ENCODE data around the gene MYL9. TPM values are rescaled to one million over a fixed set of nuclear protein-coding genes. Genes with fewer than 3 reads are reported as not detected.

The MYL9 gene
- total and polyA plus RNA-seq, 9 donors = 69.5 to 1,408 (median 681) TPM

GRCh38 chr20:36523341-36523740, 18.0 kb upstream of the MYL9 start:
- Histone ChIP-seq H3K4me1 (ENCODE audit: insufficient read depth) (peaks cover 11% of the 10 kb centered on the region), H3K9me3 (no peaks in the 10 kb centered on the region), H3K36me3 (no peaks in the 10 kb centered on the region), H3K27me3 (no peaks in the 10 kb centered on the region), H3K27ac (no peak overlapping the region), H3K4me3 (no peak overlapping the region)
- TF ChIP-seq POLR2A (IDR thresholded peaks at IDR 0.05) = no peak
- no peak for TF ChIP-seq EP300 (IDR thresholded peaks at IDR 0.05)
- TF ChIP-seq, protein P1, sequence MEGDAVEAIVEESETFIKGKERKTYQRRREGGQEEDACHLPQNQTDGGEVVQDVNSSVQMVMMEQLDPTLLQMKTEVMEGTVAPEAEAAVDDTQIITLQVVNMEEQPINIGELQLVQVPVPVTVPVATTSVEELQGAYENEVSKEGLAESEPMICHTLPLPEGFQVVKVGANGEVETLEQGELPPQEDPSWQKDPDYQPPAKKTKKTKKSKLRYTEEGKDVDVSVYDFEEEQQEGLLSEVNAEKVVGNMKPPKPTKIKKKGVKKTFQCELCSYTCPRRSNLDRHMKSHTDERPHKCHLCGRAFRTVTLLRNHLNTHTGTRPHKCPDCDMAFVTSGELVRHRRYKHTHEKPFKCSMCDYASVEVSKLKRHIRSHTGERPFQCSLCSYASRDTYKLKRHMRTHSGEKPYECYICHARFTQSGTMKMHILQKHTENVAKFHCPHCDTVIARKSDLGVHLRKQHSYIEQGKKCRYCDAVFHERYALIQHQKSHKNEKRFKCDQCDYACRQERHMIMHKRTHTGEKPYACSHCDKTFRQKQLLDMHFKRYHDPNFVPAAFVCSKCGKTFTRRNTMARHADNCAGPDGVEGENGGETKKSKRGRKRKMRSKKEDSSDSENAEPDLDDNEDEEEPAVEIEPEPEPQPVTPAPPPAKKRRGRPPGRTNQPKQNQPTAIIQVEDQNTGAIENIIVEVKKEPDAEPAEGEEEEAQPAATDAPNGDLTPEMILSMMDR (IDR thresholded peaks at IDR 0.05) = no peak
- WGBS, 3 donors = 75 to 89% (median 81%) methylated on average over 3 of the region's 3 CpGs
- DNase-seq = no peak
- intact Hi-C loops (cut with DNase I) = no loop called here

- Histone ChIP-seq H3K27ac (peak overlapping the region; percentile 66 to 84), H3K4me3 (no peak overlapping the region), H3K4me1 (ENCODE audit: insufficient read depth) (peaks cover 6% of the 10 kb centered on the region), H3K27me3 (no peaks in the 10 kb centered on the region), H3K9me3 (no peaks in the 10 kb centered on the region), H3K36me3 (no peaks in the 10 kb centered on the region)
- WGBS, 3 donors = 70 to 84% (median 77%) methylated on average over 17 of the region's 17 CpGs
- intact Hi-C loops (cut with DNase I) = loop anchor here in 2 of 4 donors (5.0 kb wide), 1 partner anchor 63 kb away; no protein-coding TSS in a partner anchor
- peak in 1 of 5 donors; percentile 37 for DNase-seq
- TF ChIP-seq POLR2A (IDR thresholded peaks at IDR 0.05) = no peak
- TF ChIP-seq, protein P1 (IDR thresholded peaks at IDR 0.05) = no peak
- TF ChIP-seq EP300 (IDR thresholded peaks at IDR 0.05) = no peak
Measured at GRCh38 chr20:36525620-36526365, 15.5 kb upstream of the MYL9 start.

DNA sequence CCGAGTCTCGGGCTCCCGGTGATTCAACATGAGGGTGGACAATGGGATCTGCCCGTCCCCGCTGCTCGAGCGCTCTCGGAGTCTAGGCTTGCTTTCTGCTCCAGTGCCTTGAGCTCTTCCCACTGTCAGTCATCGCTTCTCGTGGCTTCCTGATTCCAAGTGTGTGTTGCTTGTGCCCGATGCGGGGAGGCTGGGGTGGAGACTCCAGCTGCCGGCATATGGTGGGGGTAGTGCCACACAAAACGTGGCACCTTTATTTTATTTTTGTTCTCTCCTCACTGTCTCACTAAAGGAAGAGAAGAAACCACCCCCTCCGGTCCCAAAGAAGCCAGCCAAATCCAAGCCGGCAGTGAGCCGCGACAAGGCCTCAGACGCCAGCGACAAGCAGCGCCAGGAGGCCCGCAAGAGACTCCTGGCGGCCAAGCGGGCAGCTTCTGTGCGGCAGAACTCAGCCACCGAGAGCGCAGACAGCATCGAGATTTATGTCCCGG, 14.8 kb upstream of the MYL9 start:
- intact Hi-C loops (cut with DNase I) = loop anchor here in 2 of 4 donors (5.0 kb wide), 1 partner anchor 64 kb away; no protein-coding TSS in a partner anchor
- Histone ChIP-seq H3K4me1 (ENCODE audit: insufficient read depth) (peaks cover 4% of the 10 kb centered on the region), H3K27me3 (no peaks in the 10 kb centered on the region), H3K4me3 (no peak overlapping the region), H3K9me3 (no peaks in the 10 kb centered on the region), H3K27ac (peak overlapping the region; percentile 66 to 84), H3K36me3 (no peaks in the 10 kb centered on the region)
- 32 to 69% (median 42%) methylated on average over 29 of the region's 29 CpGs for WGBS, 3 donors
- TF ChIP-seq EP300 (IDR thresholded peaks at IDR 0.05) = no peak
- DNase-seq = peak; percentile 61 to 71 (median 67)

- Histone ChIP-seq H3K4me3 (no peak overlapping the region), H3K36me3 (no peaks in the 10 kb centered on the region), H3K4me1 (ENCODE audit: insufficient read depth) (peaks cover 4% of the 10 kb centered on the region), H3K27ac (peak overlapping the region; percentile 66 to 84), H3K27me3 (no peaks in the 10 kb centered on the region), H3K9me3 (no peaks in the 10 kb centered on the region)
- peak; percentile 36 for TF ChIP-seq POLR2A (IDR thresholded peaks at IDR 0.05)
- TF ChIP-seq EP300 (IDR thresholded peaks at IDR 0.05) = no peak
- TF ChIP-seq, protein P1 (IDR thresholded peaks at IDR 0.05) = no peak
- intact Hi-C loops (cut with DNase I) = loop anchor here in 2 of 4 donors (5.0 kb wide), 1 partner anchor 65 kb away; no protein-coding TSS in a partner anchor
- DNase-seq = peak; percentile 85 to 91 (median 89)
- 55 to 72% (median 62%) methylated on average over 32 of the region's 32 CpGs for WGBS, 3 donors
Measured at GRCh38 chr20:36527331-36528125, 13.8 kb upstream of the MYL9 start.

Data from ovary (tissue), 9 donors.